ENCODE measurements around the gene PTPRZ1.

Gene PTPRZ1

DNA sequence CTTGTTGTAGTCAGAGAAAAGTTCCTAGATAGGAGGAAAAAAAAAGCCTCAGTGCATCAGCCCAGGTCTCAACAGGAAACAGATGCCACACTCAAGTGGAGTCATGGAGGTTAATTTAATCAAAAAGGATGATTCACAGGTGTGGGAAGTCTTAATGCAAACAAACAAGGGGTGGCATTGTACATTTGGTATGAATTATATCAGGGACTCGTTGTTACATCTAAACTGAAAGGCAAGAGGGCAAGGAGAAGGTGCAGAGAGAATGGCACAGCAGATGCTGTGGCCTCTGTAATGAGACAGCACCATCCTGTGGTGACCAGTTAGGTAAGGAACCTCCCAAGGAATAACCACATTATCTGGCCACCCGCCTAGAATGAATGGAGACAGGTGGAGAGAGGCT is 133.7 kb downstream of the PTPRZ1 start:
- H3K4me1 ChIP-seq (ENCODE audit: control insufficient read depth, insufficient read depth, low read length, unreplicated experiment): no peaks in the 10 kb centered on the region
- H3K36me3 ChIP-seq (ENCODE audit: insufficient read depth, low read length): no peaks in the 10 kb centered on the region
- H3K27me3 ChIP-seq (ENCODE audit: insufficient read depth, low read length): no peaks in the 10 kb centered on the region
- no peak overlapping the region for H2AFZ ChIP-seq (ENCODE audit: low read length, unreplicated experiment)
- H3K79me2 ChIP-seq (ENCODE audit: control insufficient read depth, insufficient read depth, low read length, unreplicated experiment): no peaks in the 10 kb centered on the region
- no peak overlapping the region for H3K27ac ChIP-seq (ENCODE audit: low read depth, low read length)
- H3K4me3 ChIP-seq (ENCODE audit: low read depth, low read length): no peak overlapping the region

DNA sequence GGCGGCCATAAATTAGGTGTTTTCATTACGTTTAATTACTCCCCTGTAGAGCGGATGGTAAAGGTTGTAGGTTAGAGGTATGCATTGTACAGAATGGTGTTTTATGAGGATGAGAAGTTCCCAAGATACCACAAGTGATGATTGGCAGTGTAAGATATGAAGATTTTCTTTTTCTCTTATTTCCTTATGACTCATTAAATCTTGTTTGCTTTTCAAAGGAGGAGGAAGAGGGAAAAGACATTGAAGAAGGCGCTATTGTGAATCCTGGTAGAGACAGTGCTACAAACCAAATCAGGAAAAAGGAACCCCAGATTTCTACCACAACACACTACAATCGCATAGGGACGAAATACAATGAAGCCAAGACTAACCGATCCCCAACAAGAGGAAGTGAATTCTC is 137.2 kb downstream of the PTPRZ1 start:
- H3K79me2 ChIP-seq (ENCODE audit: control insufficient read depth, insufficient read depth, low read length, unreplicated experiment): no peaks in the 10 kb centered on the region
- H3K4me3 ChIP-seq (ENCODE audit: low read depth, low read length): no peak overlapping the region
- no peak overlapping the region for H3K27ac ChIP-seq (ENCODE audit: low read depth, low read length)
- H3K4me1 ChIP-seq (ENCODE audit: control insufficient read depth, insufficient read depth, low read length, unreplicated experiment): no peaks in the 10 kb centered on the region
- H3K27me3 ChIP-seq (ENCODE audit: insufficient read depth, low read length): no peaks in the 10 kb centered on the region
- H2AFZ ChIP-seq (ENCODE audit: low read length, unreplicated experiment): no peak overlapping the region
- no peaks in the 10 kb centered on the region for H3K36me3 ChIP-seq (ENCODE audit: insufficient read depth, low read length)

DNA sequence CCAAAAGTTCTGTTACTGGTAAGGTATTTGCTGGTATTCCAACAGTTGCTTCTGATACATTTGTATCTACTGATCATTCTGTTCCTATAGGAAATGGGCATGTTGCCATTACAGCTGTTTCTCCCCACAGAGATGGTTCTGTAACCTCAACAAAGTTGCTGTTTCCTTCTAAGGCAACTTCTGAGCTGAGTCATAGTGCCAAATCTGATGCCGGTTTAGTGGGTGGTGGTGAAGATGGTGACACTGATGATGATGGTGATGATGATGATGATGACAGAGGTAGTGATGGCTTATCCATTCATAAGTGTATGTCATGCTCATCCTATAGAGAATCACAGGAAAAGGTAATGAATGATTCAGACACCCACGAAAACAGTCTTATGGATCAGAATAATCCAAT is 140.1 kb downstream of the PTPRZ1 start:
- Histone ChIP-seq H3K27me3 (ENCODE audit: insufficient read depth, low read length) (no peaks in the 10 kb centered on the region), H2AFZ (ENCODE audit: low read length, unreplicated experiment) (no peak overlapping the region), H3K4me1 (ENCODE audit: control insufficient read depth, insufficient read depth, low read length, unreplicated experiment) (no peaks in the 10 kb centered on the region), H3K27ac (ENCODE audit: low read depth, low read length) (no peak overlapping the region), H3K4me3 (ENCODE audit: low read depth, low read length) (no peak overlapping the region), H3K79me2 (ENCODE audit: control insufficient read depth, insufficient read depth, low read length, unreplicated experiment) (no peaks in the 10 kb centered on the region), H3K36me3 (ENCODE audit: insufficient read depth, low read length) (no peaks in the 10 kb centered on the region)

DNA sequence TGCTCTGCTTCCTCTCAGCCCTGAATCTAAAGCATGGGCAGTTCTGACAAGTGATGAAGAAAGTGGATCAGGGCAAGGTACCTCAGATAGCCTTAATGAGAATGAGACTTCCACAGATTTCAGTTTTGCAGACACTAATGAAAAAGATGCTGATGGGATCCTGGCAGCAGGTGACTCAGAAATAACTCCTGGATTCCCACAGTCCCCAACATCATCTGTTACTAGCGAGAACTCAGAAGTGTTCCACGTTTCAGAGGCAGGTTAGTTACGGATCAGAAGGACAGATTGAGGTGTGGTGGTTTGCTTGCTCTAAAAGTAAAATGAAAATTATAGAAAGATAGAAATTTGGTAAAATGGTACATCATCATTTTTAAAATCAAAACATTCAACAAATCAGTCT is 140.7 kb downstream of the PTPRZ1 start:
- Histone ChIP-seq H3K79me2 (ENCODE audit: control insufficient read depth, insufficient read depth, low read length, unreplicated experiment) (no peaks in the 10 kb centered on the region), H3K27ac (ENCODE audit: low read depth, low read length) (no peak overlapping the region), H3K4me1 (ENCODE audit: control insufficient read depth, insufficient read depth, low read length, unreplicated experiment) (no peaks in the 10 kb centered on the region), H2AFZ (ENCODE audit: low read length, unreplicated experiment) (no peak overlapping the region), H3K27me3 (ENCODE audit: insufficient read depth, low read length) (no peaks in the 10 kb centered on the region), H3K4me3 (ENCODE audit: low read depth, low read length) (no peak overlapping the region), H3K36me3 (ENCODE audit: insufficient read depth, low read length) (no peaks in the 10 kb centered on the region)

DNA sequence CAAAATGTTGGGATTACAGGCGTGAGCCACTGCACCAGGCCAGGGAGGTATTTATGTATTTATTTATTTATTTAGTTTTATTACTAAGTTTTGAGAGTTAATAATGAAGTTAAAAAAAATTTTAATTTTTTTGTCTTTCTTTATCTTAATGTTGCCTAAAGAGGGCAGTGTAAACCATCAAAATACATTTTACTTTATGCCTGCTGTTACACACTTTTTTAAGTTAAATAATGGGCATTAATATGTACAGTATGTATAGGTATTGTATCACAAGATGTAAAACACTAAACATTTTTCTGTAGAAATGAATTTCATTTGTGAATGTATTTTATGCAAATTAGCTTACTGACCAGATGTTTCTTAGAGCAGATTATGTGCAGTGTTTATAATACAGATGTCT is 141.7 kb downstream of the PTPRZ1 start:
- no peaks in the 10 kb centered on the region for H3K36me3 ChIP-seq (ENCODE audit: insufficient read depth, low read length)

DNA sequence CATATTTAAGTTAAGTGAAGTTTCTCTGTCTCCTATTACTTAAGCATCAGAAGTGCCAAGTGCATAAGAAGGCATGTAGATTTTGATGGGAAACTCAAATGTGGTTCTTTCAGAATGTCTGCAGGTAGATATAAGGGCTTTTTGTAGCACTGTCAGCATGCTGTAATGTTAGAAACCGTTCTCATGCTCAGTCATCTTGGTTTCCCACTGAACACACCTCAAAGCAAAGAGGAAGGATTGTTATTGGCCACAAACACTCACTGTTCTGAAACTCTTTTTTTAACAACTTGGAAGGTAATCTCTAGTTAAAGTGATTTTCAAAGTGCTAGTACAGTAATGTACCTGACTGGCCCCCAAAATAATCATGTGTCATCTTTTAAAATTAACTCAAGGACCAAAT is 145.1 kb downstream of the PTPRZ1 start:
- H3K79me2 ChIP-seq (ENCODE audit: control insufficient read depth, insufficient read depth, low read length, unreplicated experiment): no peaks in the 10 kb centered on the region
- H3K27me3 ChIP-seq (ENCODE audit: insufficient read depth, low read length): no peaks in the 10 kb centered on the region
- no peak overlapping the region for H3K4me3 ChIP-seq (ENCODE audit: low read depth, low read length)
- H2AFZ ChIP-seq (ENCODE audit: low read length, unreplicated experiment): no peak overlapping the region
- H3K4me1 ChIP-seq (ENCODE audit: control insufficient read depth, insufficient read depth, low read length, unreplicated experiment): no peaks in the 10 kb centered on the region
- H3K27ac ChIP-seq (ENCODE audit: low read depth, low read length): no peak overlapping the region
- no peaks in the 10 kb centered on the region for H3K36me3 ChIP-seq (ENCODE audit: insufficient read depth, low read length)

More for the DNA sequence above, 141.7 kb downstream of the PTPRZ1 start:
- no peaks in the 10 kb centered on the region for H3K4me1 ChIP-seq (ENCODE audit: control insufficient read depth, insufficient read depth, low read length, unreplicated experiment)
- no peaks in the 10 kb centered on the region for H3K27me3 ChIP-seq (ENCODE audit: insufficient read depth, low read length)
- no peak overlapping the region for H3K27ac ChIP-seq (ENCODE audit: low read depth, low read length)
- no peaks in the 10 kb centered on the region for H3K79me2 ChIP-seq (ENCODE audit: control insufficient read depth, insufficient read depth, low read length, unreplicated experiment)
- H3K4me3 ChIP-seq (ENCODE audit: low read depth, low read length): no peak overlapping the region
- H2AFZ ChIP-seq (ENCODE audit: low read length, unreplicated experiment): no peak overlapping the region

DNA sequence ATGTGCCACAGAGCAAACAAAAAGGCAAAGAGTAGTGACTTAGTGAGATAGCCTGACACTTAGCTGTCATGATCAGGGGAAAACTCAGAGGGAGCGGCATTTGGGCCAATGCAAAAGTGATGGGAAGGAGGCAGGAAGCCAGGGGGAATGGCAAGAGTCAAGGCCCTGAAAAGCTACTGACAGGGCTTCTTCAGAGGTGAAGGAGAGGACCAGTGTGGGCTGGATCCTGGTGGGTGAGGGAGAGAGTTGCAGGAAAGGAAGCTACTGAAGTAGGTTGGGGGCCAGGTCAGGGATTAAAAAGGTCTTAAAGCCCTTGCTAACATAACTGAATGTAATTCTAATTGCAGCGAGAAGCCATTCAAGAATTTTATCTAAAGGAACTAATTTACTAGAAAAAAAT is 154.1 kb downstream of the PTPRZ1 start:
- Histone ChIP-seq H3K36me3 (ENCODE audit: insufficient read depth, low read length) (no peaks in the 10 kb centered on the region), H2AFZ (ENCODE audit: low read length, unreplicated experiment) (no peak overlapping the region), H3K27ac (ENCODE audit: low read depth, low read length) (no peak overlapping the region), H3K4me1 (ENCODE audit: control insufficient read depth, insufficient read depth, low read length, unreplicated experiment) (no peaks in the 10 kb centered on the region), H3K79me2 (ENCODE audit: control insufficient read depth, insufficient read depth, low read length, unreplicated experiment) (no peaks in the 10 kb centered on the region), H3K4me3 (ENCODE audit: low read depth, low read length) (no peak overlapping the region), H3K27me3 (ENCODE audit: insufficient read depth, low read length) (no peaks in the 10 kb centered on the region)

DNA sequence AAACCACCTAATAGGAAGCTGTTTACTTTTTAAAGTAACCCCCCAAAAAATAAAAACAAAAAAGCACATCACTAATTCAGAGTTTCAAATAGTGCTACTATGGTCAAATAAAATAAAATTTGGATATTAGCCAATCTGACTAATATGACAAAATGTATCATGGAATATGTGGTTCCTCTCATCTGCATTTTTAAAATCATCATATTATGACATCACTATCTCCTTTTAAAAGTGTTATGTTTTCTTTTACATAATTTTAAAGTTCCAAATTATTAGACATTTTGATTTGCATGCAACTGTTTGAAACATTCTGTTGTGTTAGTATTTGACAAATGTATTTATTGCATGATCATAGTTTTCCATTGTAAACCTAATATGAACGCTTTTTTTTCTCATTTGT is 160.7 kb downstream of the PTPRZ1 start:
- H3K4me1 ChIP-seq (ENCODE audit: control insufficient read depth, insufficient read depth, low read length, unreplicated experiment): peaks cover 2% of the 10 kb centered on the region
- no peaks in the 10 kb centered on the region for H3K36me3 ChIP-seq (ENCODE audit: insufficient read depth, low read length)
- no peak overlapping the region for H3K27ac ChIP-seq (ENCODE audit: low read depth, low read length)
- no peak overlapping the region for H2AFZ ChIP-seq (ENCODE audit: low read length, unreplicated experiment)
- H3K79me2 ChIP-seq (ENCODE audit: control insufficient read depth, insufficient read depth, low read length, unreplicated experiment): no peaks in the 10 kb centered on the region
- no peaks in the 10 kb centered on the region for H3K27me3 ChIP-seq (ENCODE audit: insufficient read depth, low read length)
- no peak overlapping the region for H3K4me3 ChIP-seq (ENCODE audit: low read depth, low read length)

DNA sequence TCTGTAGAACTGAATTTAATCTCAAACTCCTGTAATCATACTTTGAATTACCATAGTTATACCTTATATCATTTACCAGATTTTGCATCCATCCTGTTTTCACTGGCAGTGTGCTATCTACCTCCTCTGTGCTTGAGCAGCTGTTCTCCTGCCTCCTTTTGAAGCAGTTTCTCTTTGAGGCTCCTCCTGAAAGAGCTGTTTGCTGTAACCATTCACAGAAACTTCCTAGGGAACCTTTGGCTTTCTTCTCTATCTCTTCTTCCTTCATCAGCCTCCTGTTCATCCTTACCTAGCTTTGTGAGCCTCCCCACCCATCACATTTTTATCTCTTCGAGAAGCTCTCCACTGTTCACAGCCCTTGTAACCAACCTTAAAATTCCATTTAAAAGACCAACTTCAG is 162.9 kb downstream of the PTPRZ1 start:
- H3K4me1 ChIP-seq (ENCODE audit: control insufficient read depth, insufficient read depth, low read length, unreplicated experiment): peaks cover 9% of the 10 kb centered on the region
- H3K79me2 ChIP-seq (ENCODE audit: control insufficient read depth, insufficient read depth, low read length, unreplicated experiment): no peaks in the 10 kb centered on the region
- no peak overlapping the region for H3K27ac ChIP-seq (ENCODE audit: low read depth, low read length)
- no peak overlapping the region for H3K4me3 ChIP-seq (ENCODE audit: low read depth, low read length)
- no peaks in the 10 kb centered on the region for H3K36me3 ChIP-seq (ENCODE audit: insufficient read depth, low read length)
- no peak overlapping the region for H2AFZ ChIP-seq (ENCODE audit: low read length, unreplicated experiment)
- no peaks in the 10 kb centered on the region for H3K27me3 ChIP-seq (ENCODE audit: insufficient read depth, low read length)

DNA sequence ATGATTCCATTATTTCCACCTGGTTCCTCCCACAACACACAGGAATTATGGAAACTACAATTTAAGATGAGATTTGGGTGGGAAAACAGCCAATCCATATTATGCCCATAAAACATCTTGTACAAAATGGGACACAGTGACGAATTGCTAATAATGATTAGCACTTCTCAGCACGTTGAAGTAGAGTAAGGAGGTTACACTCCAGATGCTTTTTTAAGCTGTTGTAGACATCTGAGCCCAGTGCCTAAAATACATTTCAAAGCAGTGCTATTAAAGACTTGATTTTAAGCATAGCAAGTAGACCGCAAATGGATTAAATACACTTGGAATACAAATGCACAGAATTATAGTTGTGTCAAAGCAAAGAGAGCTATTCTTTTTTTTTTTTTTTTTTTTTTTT is 165.2 kb downstream of the PTPRZ1 start:
- Histone ChIP-seq H3K36me3 (ENCODE audit: insufficient read depth, low read length) (no peaks in the 10 kb centered on the region), H2AFZ (ENCODE audit: low read length, unreplicated experiment) (no peak overlapping the region), H3K27ac (ENCODE audit: low read depth, low read length) (no peak overlapping the region), H3K4me3 (ENCODE audit: low read depth, low read length) (no peak overlapping the region), H3K79me2 (ENCODE audit: control insufficient read depth, insufficient read depth, low read length, unreplicated experiment) (no peaks in the 10 kb centered on the region), H3K27me3 (ENCODE audit: insufficient read depth, low read length) (no peaks in the 10 kb centered on the region), H3K4me1 (ENCODE audit: control insufficient read depth, insufficient read depth, low read length, unreplicated experiment) (peaks cover 9% of the 10 kb centered on the region)

DNA sequence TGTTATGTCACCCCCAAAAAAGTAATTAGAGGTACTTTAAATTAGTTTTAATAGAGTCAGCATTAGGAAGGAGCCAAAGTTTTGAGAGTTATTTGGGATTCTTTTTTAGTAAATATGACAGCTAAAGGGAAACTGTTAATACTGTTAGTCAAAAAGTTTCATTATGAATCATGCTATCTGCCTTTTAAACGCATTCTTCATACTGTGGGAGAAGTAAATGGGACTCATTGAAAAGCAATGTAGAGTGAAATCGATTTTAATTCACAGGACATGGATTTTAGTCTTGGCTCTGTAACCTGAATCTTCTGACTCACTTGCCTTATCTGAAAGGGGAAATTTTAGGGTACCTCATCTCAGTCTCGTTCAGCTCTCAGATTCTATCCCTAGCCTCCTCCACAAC is 165.9 kb downstream of the PTPRZ1 start:
- H3K4me1 ChIP-seq (ENCODE audit: control insufficient read depth, insufficient read depth, low read length, unreplicated experiment): peaks cover 9% of the 10 kb centered on the region
- H2AFZ ChIP-seq (ENCODE audit: low read length, unreplicated experiment): no peak overlapping the region
- H3K36me3 ChIP-seq (ENCODE audit: insufficient read depth, low read length): no peaks in the 10 kb centered on the region
- H3K4me3 ChIP-seq (ENCODE audit: low read depth, low read length): peak overlapping the region; percentile 34; the same call in 1 of the 2 replicates
- no peak overlapping the region for H3K27ac ChIP-seq (ENCODE audit: low read depth, low read length)
- H3K79me2 ChIP-seq (ENCODE audit: control insufficient read depth, insufficient read depth, low read length, unreplicated experiment): no peaks in the 10 kb centered on the region
- no peaks in the 10 kb centered on the region for H3K27me3 ChIP-seq (ENCODE audit: insufficient read depth, low read length)

DNA sequence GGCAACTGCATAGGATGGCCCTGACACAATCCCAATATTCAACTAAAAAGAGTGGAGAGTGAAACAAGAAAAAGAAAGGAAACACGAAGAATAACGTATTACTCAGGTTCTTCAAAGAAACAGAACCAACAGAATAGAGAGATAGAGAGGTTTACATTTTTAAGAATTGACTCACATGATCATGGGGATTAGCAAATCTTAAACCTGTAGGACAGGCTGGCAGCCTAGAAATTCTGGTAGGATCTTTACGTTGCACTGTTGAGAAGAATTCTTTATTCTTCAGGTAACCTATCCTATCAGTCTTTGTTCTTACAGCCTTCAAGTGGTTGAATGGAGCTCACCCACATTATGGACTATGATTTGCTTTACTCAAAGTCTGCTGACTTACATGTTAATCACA is 167.2 kb downstream of the PTPRZ1 start:
- no peak overlapping the region for H2AFZ ChIP-seq (ENCODE audit: low read length, unreplicated experiment)
- no peaks in the 10 kb centered on the region for H3K79me2 ChIP-seq (ENCODE audit: control insufficient read depth, insufficient read depth, low read length, unreplicated experiment)
- H3K4me1 ChIP-seq (ENCODE audit: control insufficient read depth, insufficient read depth, low read length, unreplicated experiment): peaks cover 9% of the 10 kb centered on the region
- H3K36me3 ChIP-seq (ENCODE audit: insufficient read depth, low read length): no peaks in the 10 kb centered on the region
- no peak overlapping the region for H3K27ac ChIP-seq (ENCODE audit: low read depth, low read length)
- no peak overlapping the region for H3K4me3 ChIP-seq (ENCODE audit: low read depth, low read length)
- H3K27me3 ChIP-seq (ENCODE audit: insufficient read depth, low read length): no peaks in the 10 kb centered on the region
